ENCODE results near the gene SCEL.

- TF ChIP-seq, protein P1, sequence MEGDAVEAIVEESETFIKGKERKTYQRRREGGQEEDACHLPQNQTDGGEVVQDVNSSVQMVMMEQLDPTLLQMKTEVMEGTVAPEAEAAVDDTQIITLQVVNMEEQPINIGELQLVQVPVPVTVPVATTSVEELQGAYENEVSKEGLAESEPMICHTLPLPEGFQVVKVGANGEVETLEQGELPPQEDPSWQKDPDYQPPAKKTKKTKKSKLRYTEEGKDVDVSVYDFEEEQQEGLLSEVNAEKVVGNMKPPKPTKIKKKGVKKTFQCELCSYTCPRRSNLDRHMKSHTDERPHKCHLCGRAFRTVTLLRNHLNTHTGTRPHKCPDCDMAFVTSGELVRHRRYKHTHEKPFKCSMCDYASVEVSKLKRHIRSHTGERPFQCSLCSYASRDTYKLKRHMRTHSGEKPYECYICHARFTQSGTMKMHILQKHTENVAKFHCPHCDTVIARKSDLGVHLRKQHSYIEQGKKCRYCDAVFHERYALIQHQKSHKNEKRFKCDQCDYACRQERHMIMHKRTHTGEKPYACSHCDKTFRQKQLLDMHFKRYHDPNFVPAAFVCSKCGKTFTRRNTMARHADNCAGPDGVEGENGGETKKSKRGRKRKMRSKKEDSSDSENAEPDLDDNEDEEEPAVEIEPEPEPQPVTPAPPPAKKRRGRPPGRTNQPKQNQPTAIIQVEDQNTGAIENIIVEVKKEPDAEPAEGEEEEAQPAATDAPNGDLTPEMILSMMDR (conservative IDR thresholded peaks at IDR 0.05; ENCODE audit: low read depth in 2 of 2) = no peak
- no peak for TF ChIP-seq JUNB (IDR thresholded peaks at IDR 0.05; ENCODE audit: unreplicated experiment)
- TF ChIP-seq EZH2 (IDR thresholded peaks at IDR 0.05; ENCODE audit: low read depth, unreplicated experiment) = no peak
- no peak for TF ChIP-seq REST (IDR thresholded peaks at IDR 0.05; ENCODE audit: unreplicated experiment)
- no peak for TF ChIP-seq POLR2AphosphoS5 (IDR thresholded peaks at IDR 0.05; ENCODE audit: low read depth)
Observed at GRCh38 chr13:77616027-77616426, 80.5 kb downstream of the SCEL start.
